Prostate gland (tissue), 2 donors: Measurements from ENCODE around the gene TSPAN11.

Experiments used
- POLR2A ChIP-seq: fragments of 450-650 bp; IDR thresholded peaks from one replicate; pipeline ENCODE4 v1.6.1; 2016; ENCODE audit warnings: antibody characterized with exemption, mild to moderate bottlenecking
- TF ChIP-seq, protein P1 (sequence below), 4 experiments: fragments of 200-600 bp in 2 of 4; fragments of 450-650 bp in 2 of 4; sonication (generic) in 2 of 4; IDR thresholded peaks; 1 replicate in 3 of 4; 2 replicates in 1 of 4; pipeline ENCODE4 v1.5.1; 2016 to 2019; ENCODE audit warnings: antibody characterized with exemption in 4 of 4, mild to moderate bottlenecking in 2 of 4, moderate library complexity in 2 of 4

DNA sequence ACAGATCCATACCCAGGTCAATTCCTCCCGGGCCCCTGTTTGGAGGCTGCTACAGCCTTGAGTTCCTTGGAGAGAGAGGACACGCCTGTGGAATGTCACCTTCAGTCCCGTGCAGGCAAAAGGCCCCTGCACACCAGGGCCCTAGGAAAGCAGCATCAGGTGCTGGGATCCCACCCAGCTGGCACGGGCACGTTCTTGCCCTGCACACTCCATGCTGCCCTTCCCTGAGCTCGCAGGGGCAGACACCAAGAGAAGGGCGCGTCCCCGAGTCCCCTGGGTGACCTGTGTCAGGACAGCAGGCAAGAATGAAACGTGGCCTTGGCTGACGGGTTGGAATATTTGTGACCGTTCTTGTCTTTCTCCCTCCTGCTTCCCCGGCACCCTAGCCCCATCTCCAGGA, 67.7 kb downstream of the TSPAN11 start:
- TF ChIP-seq, protein P1, sequence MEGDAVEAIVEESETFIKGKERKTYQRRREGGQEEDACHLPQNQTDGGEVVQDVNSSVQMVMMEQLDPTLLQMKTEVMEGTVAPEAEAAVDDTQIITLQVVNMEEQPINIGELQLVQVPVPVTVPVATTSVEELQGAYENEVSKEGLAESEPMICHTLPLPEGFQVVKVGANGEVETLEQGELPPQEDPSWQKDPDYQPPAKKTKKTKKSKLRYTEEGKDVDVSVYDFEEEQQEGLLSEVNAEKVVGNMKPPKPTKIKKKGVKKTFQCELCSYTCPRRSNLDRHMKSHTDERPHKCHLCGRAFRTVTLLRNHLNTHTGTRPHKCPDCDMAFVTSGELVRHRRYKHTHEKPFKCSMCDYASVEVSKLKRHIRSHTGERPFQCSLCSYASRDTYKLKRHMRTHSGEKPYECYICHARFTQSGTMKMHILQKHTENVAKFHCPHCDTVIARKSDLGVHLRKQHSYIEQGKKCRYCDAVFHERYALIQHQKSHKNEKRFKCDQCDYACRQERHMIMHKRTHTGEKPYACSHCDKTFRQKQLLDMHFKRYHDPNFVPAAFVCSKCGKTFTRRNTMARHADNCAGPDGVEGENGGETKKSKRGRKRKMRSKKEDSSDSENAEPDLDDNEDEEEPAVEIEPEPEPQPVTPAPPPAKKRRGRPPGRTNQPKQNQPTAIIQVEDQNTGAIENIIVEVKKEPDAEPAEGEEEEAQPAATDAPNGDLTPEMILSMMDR (IDR thresholded peaks at IDR 0.05), result no peak
- no peak for TF ChIP-seq POLR2A
